Dermis lymphatic vessel endothelial cell (primary cell): ENCODE data around the gene UBE2G2. TPM values are rescaled to one million over a fixed set of nuclear protein-coding genes. Genes with fewer than 3 reads are reported as not detected.

Source experiments
- total RNA-seq: library from RNA; depleted of rRNA; stranded (reverse); fragments of >200 nt; gene quantifications from 2 replicates; pipeline ENCODE4 v1.2.1, GENCODE V29; 2014

Gene UBE2G2, protein sequence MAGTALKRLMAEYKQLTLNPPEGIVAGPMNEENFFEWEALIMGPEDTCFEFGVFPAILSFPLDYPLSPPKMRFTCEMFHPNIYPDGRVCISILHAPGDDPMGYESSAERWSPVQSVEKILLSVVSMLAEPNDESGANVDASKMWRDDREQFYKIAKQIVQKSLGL
- total RNA-seq = 63.6 and 87.8 TPM in 2 replicates

GRCh38 chr21:44801468-44802395 is at the start of gene UBE2G2:
Gene UBE2G2 (minus strand): TSS chr21:44801820. CDS start chr21:44801748, 72 bp downstream.

DNA sequence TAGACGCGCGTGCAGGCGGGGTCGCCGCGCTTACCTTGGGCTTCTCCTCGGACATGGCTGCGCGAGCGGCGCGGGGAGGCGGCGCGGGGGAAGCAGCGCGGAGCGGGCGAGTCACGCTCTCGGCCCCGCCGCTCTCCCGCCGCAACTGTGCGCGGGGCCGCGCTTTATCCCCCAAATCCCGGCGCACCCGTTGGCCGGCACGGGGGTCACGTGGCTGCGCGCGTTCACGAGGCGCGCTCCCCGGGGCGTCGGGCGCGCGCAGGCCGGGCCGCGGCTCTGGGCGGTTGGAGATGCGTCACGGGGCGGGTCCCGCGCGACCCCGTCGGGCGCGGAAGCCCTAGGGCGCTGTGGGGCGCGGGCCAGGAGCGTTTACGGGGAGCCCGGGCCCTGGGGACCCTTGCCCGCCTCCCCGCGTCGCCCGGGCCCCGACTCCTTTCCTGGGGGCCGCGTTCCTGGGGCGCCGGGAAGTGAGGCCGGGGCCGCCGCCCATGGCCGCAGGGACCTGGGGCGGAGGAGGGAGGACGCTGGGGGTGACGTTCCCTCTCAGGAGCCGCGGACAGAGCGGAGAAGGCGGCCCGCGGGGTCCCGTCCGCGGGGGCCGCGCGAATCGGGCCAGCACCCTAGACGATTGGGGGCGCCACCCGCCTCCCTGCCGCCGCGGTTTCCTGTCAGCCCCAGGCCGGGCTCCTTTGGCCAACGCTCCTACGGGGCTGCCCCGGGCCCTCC is 16.5 kb upstream of the UBE2G2 start, which contains the start of gene SUMO3:
SUMO3 (minus strand) TSS at position 149 of the 726 bp plus-strand sequence; CDS start at position 55, 94 bp downstream.

Other genes starting within 250 kb of the UBE2G2 start
- gene KRTAP10-3, start 243.0 kb downstream of the UBE2G2 start, total RNA-seq = not detected in 2 replicates
- not detected in 2 replicates for gene KRTAP10-4, start 228.1 kb downstream of the UBE2G2 start, total RNA-seq
- not detected in 2 replicates for gene KRTAP10-5, start 221.2 kb downstream of the UBE2G2 start, total RNA-seq
- gene KRTAP10-6, start 209.3 kb downstream of the UBE2G2 start, total RNA-seq = under 0.01 TPM in 1 of 2 replicates, not detected in the other
- gene KRTAP10-7, start 201.2 kb downstream of the UBE2G2 start, total RNA-seq = not detected in 2 replicates
- not detected in 2 replicates for gene KRTAP10-8, start 189.7 kb downstream of the UBE2G2 start, total RNA-seq
- gene KRTAP10-9, start 174.7 kb downstream of the UBE2G2 start, total RNA-seq = not detected in 2 replicates
- gene KRTAP10-10, start 164.5 kb downstream of the UBE2G2 start, total RNA-seq = not detected in 2 replicates
- not detected in 2 replicates for gene KRTAP10-11, start 155.4 kb downstream of the UBE2G2 start, total RNA-seq
- not detected in 2 replicates for gene KRTAP12-4, start 147.2 kb downstream of the UBE2G2 start, total RNA-seq
- gene KRTAP12-3, start 143.9 kb downstream of the UBE2G2 start, total RNA-seq = not detected in 2 replicates
- gene KRTAP12-2, start 134.9 kb downstream of the UBE2G2 start, total RNA-seq = not detected in 2 replicates
- gene KRTAP12-1, start 119.7 kb downstream of the UBE2G2 start, total RNA-seq = not detected in 2 replicates
- gene KRTAP10-12, start 104.6 kb downstream of the UBE2G2 start, total RNA-seq = not detected in 2 replicates
- 0.26 and 0.54 TPM in 2 replicates for gene TSPEAR, start 90.2 kb downstream of the UBE2G2 start, total RNA-seq
- gene SUMO3, start 16.2 kb upstream of the UBE2G2 start, total RNA-seq = 78.0 and 81.8 TPM in 2 replicates
- gene PTTG1IP, start 71.9 kb upstream of the UBE2G2 start, total RNA-seq = 295 and 351 TPM in 2 replicates
- gene ITGB2, start 119.1 kb upstream of the UBE2G2 start, total RNA-seq = 0.11 and 0.43 TPM in 2 replicates
- 14.5 and 18.2 TPM in 2 replicates for gene SLX9, start 138.2 kb upstream of the UBE2G2 start, total RNA-seq